K562 (cell line): ENCODE data around the gene PI4KA. TPM values are rescaled to one million over a fixed set of nuclear protein-coding genes. Genes with fewer than 3 reads are reported as not detected.
A peak's percentile ranks its signal among the peaks of the same experiment; 100 is the strongest.

Source experiments
- CREB1 ChIP-seq, 2 experiments: sonication (generic) in 1 of 2; formaldehyde crosslinking in 1 of 2; IDR thresholded peaks; 2 replicates each; pipeline versions ENCODE4 v1.6.1 to v1.8.0; 2012 to 2022; ENCODE audit warnings: inconsistent platforms in 1 of 2, mild to moderate bottlenecking in 1 of 2, missing genetic modification reagents in 1 of 2, moderate library complexity in 1 of 2
- E2F4 ChIP-seq: sonication (generic); formaldehyde crosslinking; IDR thresholded peaks from 2 replicates; pipeline ENCODE4 v1.8.0; 2022; ENCODE audit warnings: mild to moderate bottlenecking, low read depth, missing genetic modification reagents
- EHMT2 ChIP-seq: fragments of 450-650 bp; IDR thresholded peaks from 2 replicates; pipeline ENCODE4 v1.6.1; 2018; ENCODE audit warnings: antibody characterized with exemption
- KDM1A ChIP-seq, 2 experiments: fragments of 450-650 bp; IDR thresholded peaks; 2 replicates each; pipeline ENCODE4 v1.6.1; 2016; ENCODE audit warnings: mild to moderate bottlenecking in 2 of 2
- MAFK ChIP-seq: IDR thresholded peaks from 2 replicates; pipeline ENCODE4 v1.6.1; 2011; ENCODE audit warnings: low read length, improper control_type of control experiment
- MCM3 ChIP-seq: fragments of 450-650 bp; IDR thresholded peaks from 2 replicates; pipeline ENCODE4 v1.6.1; 2016
- MTA2 ChIP-seq: fragments of 450-650 bp; IDR thresholded peaks from 2 replicates; pipeline ENCODE4 v1.6.1; 2016; ENCODE audit warnings: low read depth
- NEUROD1 ChIP-seq: fragments of 150-350 bp; IDR thresholded peaks from 2 replicates; pipeline ENCODE4 v1.6.1; 2014; ENCODE audit warnings: borderline replicate concordance, low read length, low read depth; ENCODE audit not compliant: partially characterized antibody
- RCOR1 ChIP-seq, 2 experiments: IDR thresholded peaks; 2 replicates each; pipeline ENCODE4 v1.6.1; 2012; ENCODE audit warnings: low read depth in 2 of 2, low read length in 2 of 2, borderline replicate concordance in 1 of 2, improper control_type of control experiment in 1 of 2
- SMAD1 ChIP-seq: fragments of 150-350 bp; IDR thresholded peaks from 2 replicates; pipeline ENCODE4 v1.6.1; 2014; ENCODE audit warnings: low read length, low read depth; ENCODE audit not compliant: partially characterized antibody
- SMARCE1 ChIP-seq: fragments of 450-650 bp; IDR thresholded peaks from 2 replicates; pipeline ENCODE4 v1.7.1; 2016; ENCODE audit warnings: mild to moderate bottlenecking
- TEAD1 ChIP-seq, 2 experiments: fragments of 450-650 bp in 1 of 2; sonication (generic) in 1 of 2; formaldehyde crosslinking; IDR thresholded peaks; 2 replicates each; pipeline versions ENCODE4 v1.4.0 to v1.8.0; 2020 to 2022; ENCODE audit warnings: mild to moderate bottlenecking in 2 of 2, missing genetic modification reagents in 1 of 2
- ZBTB17 ChIP-seq: fragments of 450-650 bp; formaldehyde crosslinking; IDR thresholded peaks from 2 replicates; pipeline ENCODE4 v1.4.0; 2020; ENCODE audit warnings: mild to moderate bottlenecking
- ZNF263 ChIP-seq: sonication (generic); formaldehyde crosslinking; IDR thresholded peaks from 2 replicates; pipeline ENCODE4 v1.8.0; 2022; ENCODE audit warnings: mild to moderate bottlenecking, missing genetic modification reagents, borderline replicate concordance
- ZNF696 ChIP-seq: fragments of 250-450 bp; sonication (Bioruptor Pico); conservative IDR thresholded peaks from 2 replicates; pipeline ENCODE4 v1.4.0; 2020; ENCODE audit warnings: mild to moderate bottlenecking, moderate library complexity
- polyA plus RNA-seq, 8 experiments: library from polyadenylated mRNA; depleted of rRNA in 4 of 8; stranded (reverse) in 5 of 8; unstranded in 3 of 8; fragments of >200 nt; fragmentation: Nextera tagmentation in 2 of 8; fragmentation: Illumina TruSeq in 1 of 8; extraction: Ambion mirVana in 2 of 8; extraction: Trizol in 1 of 8; gene quantifications; 2 replicates each; pipeline versions ENCODE4 v1.2.1 to v1.2.3, GENCODE V29; 2011 to 2014; ENCODE audit warnings: inconsistent platforms in 1 of 8, missing spikeins in 1 of 8
- total RNA-seq, 7 experiments: library from RNA; depleted of rRNA in 6 of 7; stranded (reverse); fragments of >200 nt in 6 of 7; fragmentation: Illumina TruSeq in 2 of 7; extraction: Trizol in 2 of 7; gene quantifications; 2 replicates each; pipeline versions ENCODE4 v1.2.1 to v1.2.3, GENCODE V29; 2011 to 2021; ENCODE audit warnings: low replicate concordance in 1 of 7
- TF ChIP-seq, protein P1 (sequence below), 2 experiments: IDR thresholded peaks in 1 of 2; conservative IDR thresholded peaks in 1 of 2; 2 replicates each; pipeline ENCODE4 v1.6.1; 2016; ENCODE audit warnings: low read depth in 2 of 2, mild to moderate bottlenecking in 1 of 2, missing compliant biosample characterization in 1 of 2, missing genetic modification characterization in 1 of 2, moderate library complexity in 1 of 2
- TF ChIP-seq, protein P2 (sequence below), 2 experiments: fragments of 450-650 bp in 1 of 2; sonication (generic) in 1 of 2; formaldehyde crosslinking in 1 of 2; IDR thresholded peaks in 1 of 2; conservative IDR thresholded peaks in 1 of 2; 2 replicates each; pipeline versions ENCODE4 v1.6.1 to v1.8.1; 2016 to 2023; ENCODE audit warnings: mild to moderate bottlenecking in 2 of 2, moderate library complexity in 2 of 2, inconsistent platforms in 1 of 2, missing genetic modification reagents in 1 of 2
- TF ChIP-seq, protein P3 (sequence below), 2 experiments: fragments of 200-800 bp in 1 of 2; sonication (Bioruptor generic) in 1 of 2; sonication (generic) in 1 of 2; formaldehyde crosslinking in 1 of 2; IDR thresholded peaks in 1 of 2; conservative IDR thresholded peaks in 1 of 2; 2 replicates each; pipeline versions ENCODE4 v1.5.0 to v1.6.1; 2016 to 2020; ENCODE audit warnings: missing compliant biosample characterization in 1 of 2, missing genetic modification characterization in 1 of 2, missing genetic modification reagents in 1 of 2

The PI4KA gene
- total and polyA plus RNA-seq, 9 of the 15 experiments (the other 6 are each of a cell fraction or from before 2014, with no cell fraction given), result 7.3 to 187 (median 84.7) TPM

GRCh38 chr22:20904008-20904979 lies 45.7 kb upstream of the PI4KA start (continued):
- TF ChIP-seq E2F4 (CRISPR knock-in tag) (0 out of 2 replicates have a peak, but pooled peaks have one; percentile 0), ZNF696 (CRISPR knock-in tag) (no peak), CREB1 (IDR thresholded peaks at IDR 0.05) (no peak), CREB1 (CRISPR knock-in tag; IDR thresholded peaks at IDR 0.05) (0 out of 2 replicates have a peak, but pooled peaks have one; percentile 34), NEUROD1 (peak; percentile 43), MCM3 (peak; percentile 50; the same call in 1 of the 2 replicates), SMAD1 (peak; percentile 86), ZNF263 (CRISPR knock-in tag) (0 out of 2 replicates have a peak, but pooled peaks have one; percentile 13), MTA2 (no peak), ZBTB17 (no peak), EHMT2 (no peak), TEAD1 (CRISPR knock-in tag; IDR thresholded peaks at IDR 0.05) (peak in 1 of 2 experiments; percentile 75; a peak in 2 of 4 replicates), SMARCE1 (peak; percentile 71; the same call in 1 of the 2 replicates), RCOR1 (IDR thresholded peaks at IDR 0.05; ENCODE audit: borderline replicate concordance in 1 of 2, low read depth in 2 of 2, low read length in 2 of 2) (peak in 1 of 2 experiments; percentile 51; a peak in 1 of 4 replicates), KDM1A (IDR thresholded peaks at IDR 0.05) (peak; percentile 29 to 34; a peak in 2 of 4 replicates), MAFK (peak; percentile 21; the same call in 1 of the 2 replicates)
- TF ChIP-seq, protein P1, sequence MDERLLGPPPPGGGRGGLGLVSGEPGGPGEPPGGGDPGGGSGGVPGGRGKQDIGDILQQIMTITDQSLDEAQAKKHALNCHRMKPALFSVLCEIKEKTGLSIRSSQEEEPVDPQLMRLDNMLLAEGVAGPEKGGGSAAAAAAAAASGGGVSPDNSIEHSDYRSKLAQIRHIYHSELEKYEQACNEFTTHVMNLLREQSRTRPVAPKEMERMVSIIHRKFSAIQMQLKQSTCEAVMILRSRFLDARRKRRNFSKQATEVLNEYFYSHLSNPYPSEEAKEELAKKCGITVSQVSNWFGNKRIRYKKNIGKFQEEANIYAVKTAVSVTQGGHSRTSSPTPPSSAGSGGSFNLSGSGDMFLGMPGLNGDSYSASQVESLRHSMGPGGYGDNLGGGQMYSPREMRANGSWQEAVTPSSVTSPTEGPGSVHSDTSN (CRISPR knock-in tag; IDR thresholded peaks at IDR 0.05; ENCODE audit: low read depth), result no peak
- TF ChIP-seq, protein P1 (tag; conservative IDR thresholded peaks at IDR 0.05; ENCODE audit: low read depth), result no peak
- TF ChIP-seq, protein P2, sequence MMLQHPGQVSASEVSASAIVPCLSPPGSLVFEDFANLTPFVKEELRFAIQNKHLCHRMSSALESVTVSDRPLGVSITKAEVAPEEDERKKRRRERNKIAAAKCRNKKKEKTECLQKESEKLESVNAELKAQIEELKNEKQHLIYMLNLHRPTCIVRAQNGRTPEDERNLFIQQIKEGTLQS (IDR thresholded peaks at IDR 0.05), result peak; percentile 99
- TF ChIP-seq, protein P2 (CRISPR knock-in tag; conservative IDR thresholded peaks at IDR 0.05), result peak; percentile 74; the same call in 1 of the 2 replicates
- TF ChIP-seq, protein P3, sequence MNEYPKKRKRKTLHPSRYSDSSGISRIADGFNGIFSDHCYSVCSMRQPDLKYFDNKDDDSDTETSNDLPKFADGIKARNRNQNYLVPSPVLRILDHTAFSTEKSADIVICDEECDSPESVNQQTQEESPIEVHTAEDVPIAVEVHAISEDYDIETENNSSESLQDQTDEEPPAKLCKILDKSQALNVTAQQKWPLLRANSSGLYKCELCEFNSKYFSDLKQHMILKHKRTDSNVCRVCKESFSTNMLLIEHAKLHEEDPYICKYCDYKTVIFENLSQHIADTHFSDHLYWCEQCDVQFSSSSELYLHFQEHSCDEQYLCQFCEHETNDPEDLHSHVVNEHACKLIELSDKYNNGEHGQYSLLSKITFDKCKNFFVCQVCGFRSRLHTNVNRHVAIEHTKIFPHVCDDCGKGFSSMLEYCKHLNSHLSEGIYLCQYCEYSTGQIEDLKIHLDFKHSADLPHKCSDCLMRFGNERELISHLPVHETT (CRISPR knock-in tag; conservative IDR thresholded peaks at IDR 0.05 in 1 of 2, IDR thresholded peaks at IDR 0.05 in 1 of 2), result peak in 1 of 2 experiments; percentile 80; a peak in 2 of 4 replicates
